A549 (cell line): ENCODE measurements around the gene SMS.

ENCODE experiments used
- HOXB13 ChIP-seq: fragments of 250-450 bp; sonication (Bioruptor Pico); IDR thresholded peaks from 2 replicates; pipeline ENCODE4 v1.5.0; 2020; ENCODE audit warnings: low read depth, mild to moderate bottlenecking, moderate library complexity
- SREBF2 ChIP-seq: fragments of 450-650 bp; IDR thresholded peaks from 2 replicates; pipeline ENCODE4 v1.6.1; 2014; ENCODE audit warnings: mild to moderate bottlenecking, moderate library complexity
- TF ChIP-seq, protein P1 (sequence below): fragments of >200 bp; sonication (Bioruptor Twin); formaldehyde crosslinking; IDR thresholded peaks from 3 replicates; pipeline ENCODE4 v1.5.1; 2016

- TF ChIP-seq SREBF2 (no peak), HOXB13 (CRISPR knock-in tag) (no peak)
- TF ChIP-seq, protein P1, sequence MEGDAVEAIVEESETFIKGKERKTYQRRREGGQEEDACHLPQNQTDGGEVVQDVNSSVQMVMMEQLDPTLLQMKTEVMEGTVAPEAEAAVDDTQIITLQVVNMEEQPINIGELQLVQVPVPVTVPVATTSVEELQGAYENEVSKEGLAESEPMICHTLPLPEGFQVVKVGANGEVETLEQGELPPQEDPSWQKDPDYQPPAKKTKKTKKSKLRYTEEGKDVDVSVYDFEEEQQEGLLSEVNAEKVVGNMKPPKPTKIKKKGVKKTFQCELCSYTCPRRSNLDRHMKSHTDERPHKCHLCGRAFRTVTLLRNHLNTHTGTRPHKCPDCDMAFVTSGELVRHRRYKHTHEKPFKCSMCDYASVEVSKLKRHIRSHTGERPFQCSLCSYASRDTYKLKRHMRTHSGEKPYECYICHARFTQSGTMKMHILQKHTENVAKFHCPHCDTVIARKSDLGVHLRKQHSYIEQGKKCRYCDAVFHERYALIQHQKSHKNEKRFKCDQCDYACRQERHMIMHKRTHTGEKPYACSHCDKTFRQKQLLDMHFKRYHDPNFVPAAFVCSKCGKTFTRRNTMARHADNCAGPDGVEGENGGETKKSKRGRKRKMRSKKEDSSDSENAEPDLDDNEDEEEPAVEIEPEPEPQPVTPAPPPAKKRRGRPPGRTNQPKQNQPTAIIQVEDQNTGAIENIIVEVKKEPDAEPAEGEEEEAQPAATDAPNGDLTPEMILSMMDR = no peak
Measured at GRCh38 chrX:21970326-21970725, 29.8 kb downstream of the SMS start.
